ENCODE results near the gene ADGRE2.

DNA sequence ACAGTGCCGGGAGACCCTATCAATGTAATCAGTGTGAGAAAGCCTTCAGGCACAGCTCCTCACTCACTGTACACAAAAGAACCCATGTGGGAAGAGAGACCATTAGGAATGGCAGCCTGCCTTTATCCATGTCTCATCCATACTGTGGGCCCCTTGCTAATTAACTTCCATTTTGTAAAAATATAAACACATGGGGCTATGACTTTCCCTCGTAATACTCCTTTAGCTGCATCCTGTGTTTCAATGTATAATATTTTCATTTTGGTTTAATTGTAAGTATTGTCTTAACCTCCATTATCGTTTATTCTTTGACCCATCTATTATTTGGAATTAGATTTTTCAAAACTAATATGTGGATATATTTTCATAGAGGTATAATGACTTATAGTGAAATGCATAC, 59.2 kb downstream of the ADGRE2 start:
- TF ChIP-seq, protein P1, sequence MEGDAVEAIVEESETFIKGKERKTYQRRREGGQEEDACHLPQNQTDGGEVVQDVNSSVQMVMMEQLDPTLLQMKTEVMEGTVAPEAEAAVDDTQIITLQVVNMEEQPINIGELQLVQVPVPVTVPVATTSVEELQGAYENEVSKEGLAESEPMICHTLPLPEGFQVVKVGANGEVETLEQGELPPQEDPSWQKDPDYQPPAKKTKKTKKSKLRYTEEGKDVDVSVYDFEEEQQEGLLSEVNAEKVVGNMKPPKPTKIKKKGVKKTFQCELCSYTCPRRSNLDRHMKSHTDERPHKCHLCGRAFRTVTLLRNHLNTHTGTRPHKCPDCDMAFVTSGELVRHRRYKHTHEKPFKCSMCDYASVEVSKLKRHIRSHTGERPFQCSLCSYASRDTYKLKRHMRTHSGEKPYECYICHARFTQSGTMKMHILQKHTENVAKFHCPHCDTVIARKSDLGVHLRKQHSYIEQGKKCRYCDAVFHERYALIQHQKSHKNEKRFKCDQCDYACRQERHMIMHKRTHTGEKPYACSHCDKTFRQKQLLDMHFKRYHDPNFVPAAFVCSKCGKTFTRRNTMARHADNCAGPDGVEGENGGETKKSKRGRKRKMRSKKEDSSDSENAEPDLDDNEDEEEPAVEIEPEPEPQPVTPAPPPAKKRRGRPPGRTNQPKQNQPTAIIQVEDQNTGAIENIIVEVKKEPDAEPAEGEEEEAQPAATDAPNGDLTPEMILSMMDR (IDR thresholded peaks at IDR 0.05), result no peak
- TF ChIP-seq POLR2A (IDR thresholded peaks at IDR 0.05), result no peak

All from esophagus squamous epithelium (tissue), 4 donors.